Pancreas (tissue), 10 donors: ENCODE results near the gene IFNA13. TPM values are rescaled to one million over a fixed set of nuclear protein-coding genes. Genes with fewer than 3 reads are reported as not detected.
"Not testable (repeated sequence)": the region's sequence is repeated elsewhere in the genome, so short reads cannot be mapped to it uniquely, and the experiment has no call there.

ENCODE experiments used
- ATAC-seq, 4 donors: fragments of 200-7000 bp; cut with Tn5 transposase; one replicate each; pipeline versions ENCODE4 v1.8.0 to v1.9.1; 2020; ENCODE audit warnings: mild to moderate bottlenecking in 4 of 4, moderate library complexity in 4 of 4
- DNase-seq, 6 donors: peaks; one replicate each; pipeline ENCODE4 v3.0.0-alpha.2; 2020
- FAIRE-seq: peaks from 2 replicates; lab custom pipeline; 2012; peaks lifted over from hg19 to GRCh38; lab: Jason Lieb, UNC
- H3K27ac ChIP-seq, 4 donors: fragments of 200-600 bp; sonication (generic); 1 replicate in 3 of 4; 2 replicates in 1 of 4; pipeline versions ENCODE4 v1.5.0 to v1.8.0; 2020
- H3K27me3 ChIP-seq, 4 donors: fragments of 200-600 bp; one replicate each; pipeline ENCODE4 v1.8.0; 2021
- H3K36me3 ChIP-seq, 3 donors: fragments of 200-600 bp; sonication (generic) in 1 of 3; one replicate each; pipeline versions ENCODE4 v1.5.0 to v1.8.0; 2020 to 2021
- H3K4me1 ChIP-seq, 3 donors: fragments of 200-600 bp; one replicate each; pipeline ENCODE4 v1.8.0; 2021
- H3K4me3 ChIP-seq, 4 donors: fragments of 200-600 bp; sonication (generic) in 2 of 4; one replicate each; pipeline versions ENCODE4 v1.5.0 to v1.8.0; 2020 to 2021
- H3K9me3 ChIP-seq, 4 donors: fragments of 200-600 bp; one replicate each; pipeline ENCODE4 v1.8.0; 2021
- WGBS, 2 donors: extraction: QIAGEN DNeasy Blood & Tissue Kit; methylation state at CpG; one replicate each; pipeline ENCODE4 v1.1.7; 2013; 5-methylcytosine and 5-hydroxymethylcytosine counted together
- intact Hi-C, 3 donors: fragments of 100-400 bp; cut with DNase I; formaldehyde crosslinking; loops; one replicate each; pipeline versions ENCODE4 v1.11.1 to v1.14.2; 2022
- polyA plus RNA-seq, 2 donors: library from polyadenylated mRNA; stranded (reverse); fragments of 200-250 nt; gene quantifications; one replicate each; pipeline ENCODE4 v1.2.3, GENCODE V29; 2013
- total RNA-seq, 6 donors: library from RNA; stranded (reverse); fragmentation: NEBNext Ultra II Directional in 4 of 6; extraction: Animal tissue kit (Norgen Biotek cat#: 25700) in 4 of 6; gene quantifications; one replicate each; pipeline versions ENCODE4 v1.2.1 to v1.2.4, GENCODE V29; 2021 to 2023
- TF ChIP-seq, protein P1 (sequence below), 4 donors: fragments of 200-600 bp; sonication (generic) in 3 of 4; IDR thresholded peaks; one replicate each; pipeline versions ENCODE4 v1.5.0 to v1.8.0; 2021; ENCODE audit warnings: antibody characterized with exemption in 4 of 4
- donor health status: healthy with polysubstance abuse.
- donor health status: DM: no; HTN: no; CAD: no; lungs with moderate emphysema.
- donor health status: DM: no; HTN: no; CAD: no.
- donor health status: control.
- donor health status: control.
- donor health status: Bipolar disorder and iron deficiency.
- donor health status: DM: yes; HTN: yes; CAD: no.
- donor health status: DM: no; HTN: no; CAD: no.
- donor health status: DM: no; HTN: no; CAD: no.
- donor health status: DM: yes; HTN: yes; CAD: no.

IFNA13 gene
- total and polyA plus RNA-seq, 8 donors: 0.07 TPM; not detected in 7

DNA sequence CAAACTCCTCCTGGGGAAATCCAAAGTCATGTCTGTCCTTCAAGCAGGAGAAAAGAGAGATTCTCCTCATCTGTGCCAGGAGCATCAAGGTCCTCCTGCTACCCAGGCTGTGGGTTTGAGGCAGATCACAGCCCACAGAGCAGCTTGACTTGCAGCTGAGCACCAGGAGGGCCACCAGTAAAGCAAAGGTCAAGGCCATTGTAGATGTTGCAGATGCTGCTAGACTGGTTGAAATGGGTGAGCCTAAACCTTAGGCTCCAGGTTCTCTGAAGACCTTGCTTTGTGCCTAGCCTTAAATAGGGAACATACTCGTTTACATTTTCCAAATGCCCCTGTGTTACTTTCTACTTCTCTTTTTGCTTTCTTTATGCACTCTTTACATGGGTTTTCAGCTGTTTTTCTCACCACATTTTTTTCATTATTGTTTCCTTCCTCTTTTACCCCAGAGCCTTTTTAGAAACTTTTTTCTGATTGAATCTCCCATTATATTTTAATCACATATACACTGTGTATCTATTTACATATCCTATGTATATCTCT, 17.3 kb upstream of the IFNA13 start, which contains the start of gene IFNA2:
Gene IFNA2, minus strand, starts transcription at position 268 of the 540 bp plus-strand sequence. Its CDS starts 69 bp downstream, at position 199.
- H3K36me3 ChIP-seq: no peaks in the 10 kb centered on the region
- TF ChIP-seq, protein P1, sequence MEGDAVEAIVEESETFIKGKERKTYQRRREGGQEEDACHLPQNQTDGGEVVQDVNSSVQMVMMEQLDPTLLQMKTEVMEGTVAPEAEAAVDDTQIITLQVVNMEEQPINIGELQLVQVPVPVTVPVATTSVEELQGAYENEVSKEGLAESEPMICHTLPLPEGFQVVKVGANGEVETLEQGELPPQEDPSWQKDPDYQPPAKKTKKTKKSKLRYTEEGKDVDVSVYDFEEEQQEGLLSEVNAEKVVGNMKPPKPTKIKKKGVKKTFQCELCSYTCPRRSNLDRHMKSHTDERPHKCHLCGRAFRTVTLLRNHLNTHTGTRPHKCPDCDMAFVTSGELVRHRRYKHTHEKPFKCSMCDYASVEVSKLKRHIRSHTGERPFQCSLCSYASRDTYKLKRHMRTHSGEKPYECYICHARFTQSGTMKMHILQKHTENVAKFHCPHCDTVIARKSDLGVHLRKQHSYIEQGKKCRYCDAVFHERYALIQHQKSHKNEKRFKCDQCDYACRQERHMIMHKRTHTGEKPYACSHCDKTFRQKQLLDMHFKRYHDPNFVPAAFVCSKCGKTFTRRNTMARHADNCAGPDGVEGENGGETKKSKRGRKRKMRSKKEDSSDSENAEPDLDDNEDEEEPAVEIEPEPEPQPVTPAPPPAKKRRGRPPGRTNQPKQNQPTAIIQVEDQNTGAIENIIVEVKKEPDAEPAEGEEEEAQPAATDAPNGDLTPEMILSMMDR (IDR thresholded peaks at IDR 0.05): no peak
- intact Hi-C loops: no loop called here
- FAIRE-seq (no peak), ATAC-seq (no peak), DNase-seq (no peak)
- H3K27ac ChIP-seq: no peak within 1 kb of the TSS
- no peaks in the 10 kb centered on the region for H3K9me3 ChIP-seq
- no peak within 1 kb of the TSS for H3K4me3 ChIP-seq
- H3K4me1 ChIP-seq: no peaks in the 10 kb centered on the region
- H3K27me3 ChIP-seq: peaks cover 0 to 22% (median 7%) of the 10 kb centered on the region in 4 donors
- 23 to 60% methylated on average over 1 of the region's 1 CpG for WGBS, 2 donors

DNA sequence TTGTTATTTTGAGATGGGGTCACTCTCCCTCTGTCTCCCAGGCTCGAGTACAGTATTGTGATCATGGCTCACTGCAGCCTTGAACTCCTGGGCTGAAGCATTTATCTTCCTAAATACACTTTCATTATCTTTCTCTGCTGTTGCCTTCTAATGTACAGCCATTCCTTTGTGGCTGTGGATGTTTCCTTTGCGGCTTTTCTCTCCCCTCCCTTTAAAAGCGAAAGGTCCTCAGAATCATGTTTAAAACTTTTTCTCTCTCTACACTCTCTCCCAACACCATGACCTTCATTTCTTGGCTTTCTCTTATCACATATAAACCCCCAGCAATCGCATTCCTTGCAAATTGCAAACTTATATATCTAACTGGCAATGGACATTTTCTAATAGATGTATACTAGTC, 15.8 kb upstream of the IFNA13 start:
- no peaks in the 10 kb centered on the region for H3K36me3 ChIP-seq
- no peak for ATAC-seq
- TF ChIP-seq, protein P1 (IDR thresholded peaks at IDR 0.05): no peak
- no peak overlapping the region for H3K4me3 ChIP-seq
- H3K27me3 ChIP-seq: peaks cover 0 to 14% (median 2%) of the 10 kb centered on the region in 4 donors
- H3K4me1 ChIP-seq: no peaks in the 10 kb centered on the region
- FAIRE-seq: no peak
- 23 to 30% methylated on average over 4 of the region's 4 CpGs for WGBS, 2 donors
- no peak overlapping the region for H3K27ac ChIP-seq
- DNase-seq: no peak
- intact Hi-C loops: no loop called here
- no peaks in the 10 kb centered on the region for H3K9me3 ChIP-seq

DNA sequence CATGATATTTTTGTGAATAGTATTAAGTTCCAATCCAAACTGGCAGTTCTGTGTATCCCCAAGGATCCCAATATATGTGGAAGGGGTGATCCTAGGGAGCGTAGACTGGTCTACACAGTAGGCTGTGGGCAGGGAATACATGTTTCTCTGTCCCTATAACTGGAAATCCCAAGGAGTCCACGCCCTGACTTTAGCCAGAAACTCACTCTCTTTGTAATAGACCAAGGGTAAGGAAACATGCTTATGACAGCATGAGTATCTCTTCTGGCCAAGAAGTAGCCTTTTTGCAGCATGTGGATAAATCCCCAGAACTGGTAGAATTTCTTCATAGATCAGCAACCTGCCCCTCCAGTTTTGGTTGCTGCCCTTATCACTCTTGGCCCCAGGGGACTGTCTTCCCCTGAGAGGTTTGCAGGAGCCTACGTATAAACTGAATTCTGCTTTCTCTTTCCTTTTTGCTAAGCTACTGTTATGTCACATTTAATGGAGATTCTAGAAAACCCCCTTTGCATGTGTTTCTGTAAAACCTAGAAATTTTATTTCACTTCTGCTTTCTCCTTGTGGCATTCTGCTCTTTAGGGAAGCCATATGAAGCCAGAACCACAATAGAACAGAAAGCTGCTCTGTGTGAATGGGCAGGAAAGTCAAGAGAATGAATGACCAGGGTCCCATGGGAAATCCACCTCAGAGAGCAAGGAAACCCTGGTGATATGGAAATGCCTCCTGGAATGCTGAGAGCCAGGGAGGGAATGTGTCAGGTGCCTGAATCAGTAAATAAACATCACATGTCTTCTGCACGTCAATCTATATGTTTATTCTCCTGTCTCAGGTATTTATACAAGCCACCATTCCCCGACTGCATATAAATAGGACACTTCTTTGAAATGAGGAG, 13.8 kb upstream of the IFNA13 start:
- ATAC-seq (peak in 1 of 4 donors; percentile 53), DNase-seq (no peak), FAIRE-seq (no peak)

DNA sequence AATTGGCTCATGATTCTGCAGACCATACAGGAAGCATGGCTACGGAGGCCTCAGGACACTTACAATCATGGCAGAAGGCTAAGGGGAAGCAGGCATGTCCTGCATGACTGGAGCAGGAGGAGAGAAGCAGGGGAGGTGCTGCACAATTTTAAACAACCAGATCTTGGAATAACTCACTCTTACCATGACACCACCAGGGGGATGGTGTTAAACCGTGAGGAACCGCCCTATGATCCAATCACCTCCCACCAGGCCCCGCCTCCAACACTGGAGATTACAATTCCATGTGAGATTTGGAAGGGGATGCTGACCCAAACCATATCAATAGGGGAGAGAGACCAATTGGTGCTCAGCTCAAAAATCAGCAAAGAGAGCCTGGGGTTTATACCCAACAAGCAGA, 3.6 kb upstream of the IFNA13 start:
- H3K4me1 ChIP-seq, FAIRE-seq, H3K4me3 ChIP-seq, intact Hi-C loops, H3K27me3 ChIP-seq, ATAC-seq, H3K27ac ChIP-seq, H3K9me3 ChIP-seq, DNase-seq, H3K36me3 ChIP-seq: not testable (repeated sequence)
- 47 to 51% methylated on average over 4 of the region's 4 CpGs for WGBS, 2 donors

More for the DNA sequence above, 13.8 kb upstream of the IFNA13 start:
- no peak overlapping the region for H3K4me3 ChIP-seq
- intact Hi-C loops: no loop called here
- no peaks in the 10 kb centered on the region for H3K4me1 ChIP-seq
- no peaks in the 10 kb centered on the region for H3K27me3 ChIP-seq
- no peaks in the 10 kb centered on the region for H3K36me3 ChIP-seq
- WGBS, 2 donors: 41 to 44% methylated on average over 5 of the region's 5 CpGs
- TF ChIP-seq, protein P1 (IDR thresholded peaks at IDR 0.05): no peak
- H3K27ac ChIP-seq: no peak overlapping the region
- no peaks in the 10 kb centered on the region for H3K9me3 ChIP-seq

DNA sequence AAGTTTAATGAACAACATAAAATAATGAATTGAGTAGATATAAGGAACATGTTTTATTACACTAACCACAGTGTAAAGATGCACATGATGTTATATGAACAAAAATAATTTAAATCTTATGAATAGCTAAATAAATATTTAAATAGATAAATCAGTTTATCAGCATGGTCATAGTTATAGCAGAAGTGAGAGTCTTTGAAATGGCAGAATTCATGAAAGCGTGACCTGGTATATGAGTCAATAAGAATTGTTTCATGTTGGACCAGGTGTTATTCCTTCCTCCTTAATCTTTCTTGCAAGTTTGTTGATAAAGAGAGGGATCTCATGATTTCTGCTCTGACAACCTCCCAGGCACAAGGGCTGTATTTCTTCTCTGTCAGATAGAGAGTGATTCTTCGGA, 688 bp downstream of the IFNA13 start:
- H3K36me3 ChIP-seq, H3K4me3 ChIP-seq, DNase-seq, H3K27me3 ChIP-seq, ATAC-seq, H3K9me3 ChIP-seq, intact Hi-C loops, H3K27ac ChIP-seq, H3K4me1 ChIP-seq: not testable (repeated sequence)
- 83 to 90% methylated on average over 1 of the region's 2 CpGs for WGBS, 2 donors
- FAIRE-seq: peak; percentile 39
